ENCODE results near the gene FCHO1.

The FCHO1 gene

GRCh38 chr19:17751103-17751911 is at the start of gene FCHO1:
Gene FCHO1, plus strand, starts transcription at chr19:17751477. Its CDS starts 3,688 bp downstream, at chr19:17755165.
- H3K4me3 ChIP-seq (IDR thresholded peaks at IDR 0.05; ENCODE audit: insufficient read depth, low read depth, low read length), result no peak within 1 kb of the TSS
- H3K4me1 ChIP-seq (ENCODE audit: low read depth, poor library complexity, severe bottlenecking), result peaks cover 49% of the 10 kb centered on the region
- peak within 1 kb of the TSS; percentile 85 for H2AFZ ChIP-seq (ENCODE audit: low read depth)
- no peaks in the 10 kb centered on the region for H3K27me3 ChIP-seq (ENCODE audit: insufficient read depth, low read depth)
- peaks cover 11% of the 10 kb centered on the region; the same call in 1 of the 2 replicates for H3K79me2 ChIP-seq (ENCODE audit: insufficient read depth, low read depth)
- peak within 1 kb of the TSS; percentile 86 for H3K27ac ChIP-seq
- peak within 1 kb of the TSS; percentile 99 for H3K4me2 ChIP-seq
- H3K36me3 ChIP-seq (ENCODE audit: insufficient read depth), result no peaks in the 10 kb centered on the region
- H3K9ac ChIP-seq, result peak within 1 kb of the TSS; percentile 88
- no peaks in the 10 kb centered on the region for H4K20me1 ChIP-seq (ENCODE audit: insufficient read depth)
- no peak for TF ChIP-seq CTCF (conservative IDR thresholded peaks at IDR 0.05; ENCODE audit: low read depth, low read length)

- H3K79me2 ChIP-seq (ENCODE audit: insufficient read depth, low read depth), result no peaks in the 10 kb centered on the region
- peaks cover 29% of the 10 kb centered on the region; the same call in 1 of the 2 replicates for H3K27me3 ChIP-seq (ENCODE audit: insufficient read depth, low read depth)
- H2AFZ ChIP-seq (ENCODE audit: low read depth), result no peak overlapping the region
- no peak overlapping the region for H3K9ac ChIP-seq
- no peaks in the 10 kb centered on the region for H4K20me1 ChIP-seq (ENCODE audit: insufficient read depth)
- peak; percentile 71 for TF ChIP-seq CTCF (conservative IDR thresholded peaks at IDR 0.05; ENCODE audit: low read depth, low read length)
- H3K4me2 ChIP-seq, result no peak overlapping the region
- no peaks in the 10 kb centered on the region for H3K36me3 ChIP-seq (ENCODE audit: insufficient read depth)
- no peaks in the 10 kb centered on the region for H3K4me1 ChIP-seq (ENCODE audit: low read depth, poor library complexity, severe bottlenecking)
- H3K27ac ChIP-seq, result no peak overlapping the region
- H3K4me3 ChIP-seq (IDR thresholded peaks at IDR 0.05; ENCODE audit: insufficient read depth, low read depth, low read length), result no peak overlapping the region
Observed at GRCh38 chr19:17703824-17704463, 47.3 kb upstream of the FCHO1 start.

- no peak for TF ChIP-seq CTCF (conservative IDR thresholded peaks at IDR 0.05; ENCODE audit: low read depth, low read length)
- Histone ChIP-seq H3K4me2 (no peak overlapping the region), H2AFZ (ENCODE audit: low read depth) (no peak overlapping the region), H3K27me3 (ENCODE audit: insufficient read depth, low read depth) (peaks cover 19% of the 10 kb centered on the region; the same call in 1 of the 2 replicates), H3K4me3 (IDR thresholded peaks at IDR 0.05; ENCODE audit: insufficient read depth, low read depth, low read length) (no peak overlapping the region), H3K4me1 (ENCODE audit: low read depth, poor library complexity, severe bottlenecking) (no peaks in the 10 kb centered on the region), H3K27ac (no peak overlapping the region), H3K79me2 (ENCODE audit: insufficient read depth, low read depth) (no peaks in the 10 kb centered on the region), H4K20me1 (ENCODE audit: insufficient read depth) (no peaks in the 10 kb centered on the region), H3K36me3 (ENCODE audit: insufficient read depth) (no peaks in the 10 kb centered on the region), H3K9ac (no peak overlapping the region)
Observed at GRCh38 chr19:17706750-17707181, 44.5 kb upstream of the FCHO1 start.

- Histone ChIP-seq H3K27me3 (ENCODE audit: insufficient read depth, low read depth) (peaks cover 15% of the 10 kb centered on the region; the same call in 1 of the 2 replicates), H3K4me3 (IDR thresholded peaks at IDR 0.05; ENCODE audit: insufficient read depth, low read depth, low read length) (no peak overlapping the region), H3K79me2 (ENCODE audit: insufficient read depth, low read depth) (no peaks in the 10 kb centered on the region), H4K20me1 (ENCODE audit: insufficient read depth) (no peaks in the 10 kb centered on the region), H2AFZ (ENCODE audit: low read depth) (no peak overlapping the region), H3K36me3 (ENCODE audit: insufficient read depth) (no peaks in the 10 kb centered on the region), H3K4me1 (ENCODE audit: low read depth, poor library complexity, severe bottlenecking) (no peaks in the 10 kb centered on the region), H3K4me2 (no peak overlapping the region), H3K27ac (no peak overlapping the region), H3K9ac (no peak overlapping the region)
- no peak for TF ChIP-seq CTCF (conservative IDR thresholded peaks at IDR 0.05; ENCODE audit: low read depth, low read length)
Observed at GRCh38 chr19:17711851-17712250, 39.4 kb upstream of the FCHO1 start.

All from KMS-11 (cell line).